Activated CD4-positive, alpha-beta T cell treated with anti-CD3 and anti-CD28 coated beads, Interleukin-2, amount 50 U/mL, for 1 hour (primary cell): ENCODE measurements around the gene RNU6-9.
"Not testable (repeated sequence)": the region's sequence is repeated elsewhere in the genome, so short reads cannot be mapped to it uniquely, and the experiment has no call there.

Experiments used
- DNase-seq: peaks from one replicate; pipeline ENCODE4 v3.0.0-alpha.2; 2020

RNU6-9 gene

DNA sequence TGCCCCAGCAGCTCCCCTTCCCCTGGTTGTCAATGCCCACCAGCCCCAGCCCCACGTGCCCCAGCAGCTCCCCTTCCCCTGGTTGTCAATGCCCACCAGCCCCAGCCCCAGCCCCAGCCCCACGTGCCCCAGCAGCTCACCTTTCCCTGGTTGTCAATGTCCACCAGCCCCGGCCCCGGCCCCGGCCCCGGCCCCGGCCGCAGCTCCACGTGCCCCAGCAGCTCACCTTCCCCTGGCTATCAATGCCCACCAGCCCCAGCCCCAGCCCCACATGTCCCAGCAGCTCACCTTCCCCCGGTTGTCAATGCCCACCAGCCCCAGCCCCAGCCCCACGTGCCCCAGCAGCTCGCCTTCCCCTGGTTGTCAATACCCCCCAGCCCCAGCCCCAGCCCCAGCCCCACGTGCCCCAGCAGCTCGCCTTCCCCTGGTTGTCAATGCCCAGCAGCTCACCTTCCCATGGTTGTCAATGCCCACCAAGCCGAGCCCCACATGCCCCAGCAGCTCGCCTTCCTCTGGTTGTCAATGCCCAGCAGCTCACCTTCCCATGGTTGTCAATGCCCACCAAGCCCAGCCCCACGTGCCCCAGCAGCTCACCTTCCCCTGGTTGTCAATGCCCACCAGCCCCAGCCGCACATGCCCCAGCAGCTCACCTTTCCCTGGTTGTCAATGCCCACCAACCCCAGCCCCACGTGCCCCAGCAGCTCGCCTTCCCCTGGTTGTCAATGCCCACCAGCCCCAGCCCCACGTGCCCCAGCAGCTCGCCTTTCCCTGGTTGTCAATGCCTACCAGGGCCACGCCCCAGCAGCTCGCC lies 14.3 kb upstream of the RNU6-9 start:
- not testable (repeated sequence) for DNase-seq

DNA sequence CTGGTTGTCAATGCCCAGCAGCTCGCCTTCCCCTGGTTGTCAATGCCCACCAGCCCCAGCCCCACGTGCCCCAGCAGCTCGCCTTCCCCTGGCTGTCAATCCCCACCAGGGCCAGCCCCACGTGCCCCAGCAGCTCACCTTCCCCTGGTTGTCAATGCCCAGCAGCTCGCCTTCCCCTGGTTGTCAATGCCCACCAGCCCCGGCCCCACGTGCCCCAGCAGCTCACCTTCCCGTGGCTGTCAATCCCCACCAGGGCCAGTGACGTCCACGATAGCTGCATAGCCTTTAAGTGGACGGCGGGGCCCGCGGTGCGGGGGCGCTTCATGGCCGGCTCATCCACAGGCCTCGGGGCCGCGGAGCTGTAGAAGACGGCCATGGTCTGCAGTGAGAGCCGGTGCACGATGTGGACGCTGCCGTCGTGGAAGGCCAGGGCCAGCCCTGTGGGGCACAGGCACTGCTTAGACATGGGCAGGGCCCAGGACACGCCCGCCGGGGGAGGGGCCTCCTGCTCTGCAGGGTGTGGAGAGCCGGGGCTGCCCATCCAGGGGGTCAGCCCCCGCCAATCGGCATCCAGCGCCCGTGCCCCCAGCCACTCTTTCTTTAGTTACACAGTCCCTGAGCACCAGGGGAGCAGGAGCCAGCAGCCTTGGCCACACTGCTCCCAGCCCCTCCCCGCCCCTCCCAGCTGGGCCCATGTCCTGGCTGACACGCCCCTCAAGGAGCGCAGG lies 13.4 kb upstream of the RNU6-9 start:
- no peak for DNase-seq

DNA sequence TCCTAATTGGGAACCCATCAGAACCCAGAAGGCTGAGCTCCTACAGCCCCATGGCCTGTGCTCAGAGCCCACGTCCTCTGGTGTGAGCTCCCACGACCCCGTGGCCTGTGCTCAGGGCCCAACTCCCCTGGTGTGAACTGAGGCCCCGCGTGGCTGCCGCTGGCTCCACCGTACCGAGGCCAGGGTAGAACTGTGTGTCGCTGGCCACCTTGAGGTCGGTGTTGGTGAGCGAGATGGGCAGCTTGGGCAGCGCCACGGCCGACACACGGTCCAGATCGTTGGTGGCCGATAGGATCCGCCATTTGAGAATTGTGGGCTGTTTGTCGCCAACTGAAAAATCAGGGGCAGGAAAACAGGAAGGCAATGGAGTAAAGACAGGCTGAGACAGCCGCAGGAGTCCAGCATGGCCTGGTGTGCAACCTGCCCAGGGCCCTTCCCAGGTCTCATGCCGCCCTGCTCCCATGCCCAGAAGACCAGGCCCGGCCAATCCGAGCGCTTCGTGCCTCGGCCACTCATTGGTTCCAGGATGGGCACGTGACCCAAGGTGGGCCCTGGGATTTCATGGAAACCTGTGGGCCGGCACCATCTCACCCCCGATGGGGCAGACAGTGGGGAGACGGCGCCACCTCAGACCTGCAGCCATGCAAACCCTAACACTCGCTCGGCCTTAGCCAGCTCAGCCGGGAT lies 11.8 kb upstream of the RNU6-9 start:
- no peak for DNase-seq

DNA sequence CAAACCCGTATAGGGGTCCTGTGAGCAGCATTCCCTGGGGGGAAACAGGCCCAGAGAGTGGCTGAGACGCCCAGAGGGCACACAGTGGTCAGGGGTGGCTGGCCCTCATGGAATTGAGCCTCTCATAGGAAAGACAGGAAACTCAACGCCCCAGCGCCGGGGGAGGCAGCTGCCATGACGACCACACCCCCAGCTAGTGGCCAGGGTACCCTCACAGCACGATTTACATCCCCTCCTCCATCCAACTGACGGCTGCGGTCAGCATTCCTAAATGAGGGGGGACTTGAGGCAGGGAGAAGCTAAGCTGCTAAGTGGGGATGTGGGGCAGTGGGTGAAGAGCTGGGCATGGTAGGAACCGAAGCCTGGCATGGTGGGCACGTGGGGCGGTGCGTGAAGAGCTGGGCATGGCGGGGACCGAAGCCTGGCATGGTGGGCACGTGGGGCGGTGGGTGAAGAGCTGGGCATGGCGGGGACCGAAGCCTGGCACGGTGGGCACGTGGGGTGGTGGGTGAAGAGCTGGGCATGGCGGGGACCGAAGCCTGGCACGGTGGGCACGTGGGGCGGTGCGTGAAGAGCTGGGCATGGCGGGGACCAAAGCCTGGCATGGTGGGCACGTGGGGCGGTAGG lies 10.3 kb upstream of the RNU6-9 start:
- no peak for DNase-seq

DNA sequence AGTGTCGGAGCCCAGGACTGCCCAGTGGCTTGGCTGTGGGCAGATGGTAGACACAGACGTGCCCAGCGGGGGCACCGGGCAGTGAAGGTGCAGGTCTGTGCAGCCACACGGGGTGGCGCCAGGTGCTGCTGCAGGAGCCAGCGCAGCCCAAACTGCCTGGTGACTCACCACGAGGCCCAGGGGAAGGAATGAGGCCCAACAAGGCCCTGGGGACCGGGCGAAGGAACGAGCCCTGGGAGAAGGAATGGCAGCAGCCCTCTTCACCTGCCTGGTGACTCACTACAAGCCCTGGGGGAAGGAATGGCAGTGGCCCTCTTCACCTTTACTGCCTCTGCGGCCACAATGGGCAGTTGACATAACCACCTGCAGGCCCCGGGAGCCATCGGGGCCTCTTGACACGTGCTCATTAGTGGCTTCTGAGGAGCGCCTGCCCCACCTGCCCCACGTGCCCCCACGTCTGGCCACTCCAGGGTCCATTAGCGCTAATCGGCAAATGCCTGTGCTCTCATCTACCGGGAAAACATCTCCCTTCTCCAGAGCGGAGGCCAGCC lies 9.5 kb upstream of the RNU6-9 start:
- DNase-seq: no peak

DNA sequence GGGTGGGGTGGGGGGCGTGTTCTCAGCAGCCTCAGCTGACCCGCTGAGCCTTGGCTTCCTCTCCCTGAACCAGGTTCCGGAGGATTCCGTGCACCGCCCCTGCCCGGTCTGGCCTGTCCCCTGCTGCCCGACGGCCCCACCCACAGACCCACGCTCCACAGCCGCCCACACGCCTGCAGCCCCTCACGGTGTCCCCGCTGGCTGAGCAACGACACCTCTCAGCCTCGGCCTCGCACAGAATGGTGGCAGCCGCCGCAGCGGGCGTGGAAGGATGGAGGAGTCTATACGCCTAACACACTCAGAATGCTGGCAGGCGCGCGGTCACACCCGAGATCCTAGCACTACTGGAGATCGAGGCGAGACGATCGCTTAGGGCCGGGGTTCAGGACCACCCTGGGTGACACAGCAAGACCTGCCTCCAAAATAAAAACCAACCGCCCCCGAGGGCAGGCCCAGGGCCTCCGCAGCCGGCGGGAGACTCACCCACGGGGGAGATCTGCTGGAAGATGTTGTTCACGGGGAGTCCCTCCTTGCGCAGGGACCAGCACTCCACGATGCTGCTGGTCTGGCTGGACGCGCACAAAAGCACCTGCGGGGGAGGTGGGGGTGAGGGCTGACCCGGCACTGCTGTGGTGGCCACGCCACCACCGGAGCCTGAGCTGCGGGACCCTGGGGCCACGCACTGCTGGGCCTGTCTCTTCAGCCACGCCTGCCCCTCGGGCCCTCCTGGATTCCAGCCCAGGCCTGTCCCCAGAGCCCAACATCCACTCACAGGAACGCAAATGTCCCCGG lies 8.7 kb upstream of the RNU6-9 start:
- no peak for DNase-seq

DNA sequence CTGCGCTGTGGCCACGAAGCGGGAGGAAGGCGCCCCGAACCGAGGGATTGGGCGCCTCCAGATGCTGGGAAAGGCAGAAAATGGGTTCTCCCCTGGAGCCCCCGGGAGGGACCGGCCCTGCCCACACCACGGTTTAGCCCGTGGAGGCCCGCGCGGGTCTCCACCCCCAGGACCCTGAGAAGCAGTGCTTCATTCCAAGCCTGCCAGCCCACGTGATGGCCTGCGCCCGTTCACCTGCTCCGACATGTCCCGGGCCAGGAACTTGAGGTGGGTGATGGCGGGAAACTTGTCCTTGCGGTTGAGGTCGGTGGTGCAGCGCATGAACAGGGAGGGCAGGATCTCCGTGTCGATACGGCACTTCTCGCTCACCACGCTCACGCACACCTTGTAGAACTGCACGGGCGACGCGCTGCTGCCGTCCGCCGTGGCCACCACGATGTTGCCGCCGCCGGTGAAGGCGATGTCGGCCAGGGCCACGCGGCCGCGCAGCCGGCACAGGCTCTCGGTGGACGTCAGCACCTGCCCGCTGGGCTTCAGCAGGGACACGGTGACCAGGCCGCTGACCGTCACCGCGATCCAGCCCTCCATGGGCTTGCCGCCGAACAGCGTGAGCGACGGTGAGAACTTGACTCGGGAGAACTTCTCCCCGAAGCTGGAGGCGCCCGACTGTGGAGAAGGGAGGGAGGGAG lies 7.6 kb upstream of the RNU6-9 start:
- no peak for DNase-seq

DNA sequence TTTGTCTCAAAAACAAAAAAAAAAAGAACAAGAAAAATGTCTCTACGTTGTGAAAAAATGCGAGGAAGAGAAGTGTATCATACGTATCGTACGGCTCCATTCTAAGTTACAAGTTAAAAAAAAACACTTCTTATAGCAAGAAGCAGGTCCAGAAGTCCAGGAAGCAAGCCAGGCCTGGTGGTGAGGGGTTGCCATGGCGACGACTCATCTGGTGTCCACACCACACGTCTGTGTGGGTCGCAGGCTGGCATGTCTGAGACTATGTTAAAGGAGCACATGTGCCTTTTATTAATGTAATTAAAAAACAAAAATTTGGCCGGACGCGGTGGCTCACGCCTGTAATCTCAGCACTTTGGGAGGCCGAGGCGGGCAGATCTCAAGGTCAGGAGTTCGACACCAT lies 6.2 kb upstream of the RNU6-9 start:
- no peak for DNase-seq

DNA sequence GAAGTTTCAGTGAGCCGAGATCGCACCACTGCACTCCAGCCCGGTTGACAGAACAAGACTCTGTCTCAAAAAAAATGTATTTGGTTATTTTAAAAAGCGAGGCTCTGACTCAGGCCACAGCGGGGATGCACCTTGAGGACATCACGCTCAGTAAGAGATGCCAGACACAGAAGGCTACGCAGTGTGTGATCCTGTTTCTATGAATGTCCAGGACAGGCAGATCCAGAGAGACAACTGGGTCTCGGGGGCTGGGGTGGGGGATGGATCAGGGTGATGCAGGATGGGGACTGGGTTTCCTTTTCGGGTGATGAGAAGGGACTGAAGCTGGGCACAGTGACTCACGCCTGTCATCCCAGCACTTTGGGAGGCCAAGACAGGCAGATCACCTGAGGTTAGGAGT lies 5.7 kb upstream of the RNU6-9 start:
- DNase-seq: no peak

DNA sequence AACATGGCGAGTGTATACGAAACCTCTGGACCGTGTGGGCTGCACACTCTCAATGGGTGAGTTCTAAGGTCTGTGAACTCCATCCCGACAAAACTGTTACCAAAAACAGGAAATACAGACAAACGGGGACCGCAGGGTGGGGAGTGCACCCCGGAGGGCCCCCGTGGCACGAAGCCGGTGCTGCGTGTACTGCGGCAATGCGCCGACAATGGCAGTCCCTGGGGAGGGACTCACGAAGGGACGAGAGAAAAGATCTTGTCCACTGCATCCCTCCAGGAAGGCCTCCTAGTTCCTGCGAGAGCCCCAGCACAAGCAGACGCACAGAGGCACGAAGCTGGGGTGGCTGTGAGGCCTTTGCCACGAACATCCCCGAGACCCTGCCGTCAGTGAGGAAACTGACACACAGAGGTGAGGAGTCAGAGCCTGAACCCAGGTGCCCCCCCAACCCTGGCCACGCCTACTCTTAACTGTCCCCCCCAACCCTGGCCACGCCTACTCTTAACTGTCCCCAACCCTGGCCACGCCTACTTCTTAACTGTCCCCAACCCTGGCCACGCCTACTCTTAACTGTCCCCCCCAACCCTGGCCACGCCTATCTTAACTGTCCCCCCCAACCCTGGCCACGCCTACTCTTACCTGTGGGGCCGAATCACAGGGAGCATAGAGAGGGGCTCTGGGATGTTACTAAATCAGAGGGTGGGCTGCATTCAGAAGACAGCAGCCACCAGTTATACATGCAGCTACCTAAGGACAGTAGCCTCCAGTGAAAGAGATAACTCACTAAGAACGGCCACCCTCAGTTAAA lies 4.5 kb upstream of the RNU6-9 start:
- peak; percentile 56 for DNase-seq

DNA sequence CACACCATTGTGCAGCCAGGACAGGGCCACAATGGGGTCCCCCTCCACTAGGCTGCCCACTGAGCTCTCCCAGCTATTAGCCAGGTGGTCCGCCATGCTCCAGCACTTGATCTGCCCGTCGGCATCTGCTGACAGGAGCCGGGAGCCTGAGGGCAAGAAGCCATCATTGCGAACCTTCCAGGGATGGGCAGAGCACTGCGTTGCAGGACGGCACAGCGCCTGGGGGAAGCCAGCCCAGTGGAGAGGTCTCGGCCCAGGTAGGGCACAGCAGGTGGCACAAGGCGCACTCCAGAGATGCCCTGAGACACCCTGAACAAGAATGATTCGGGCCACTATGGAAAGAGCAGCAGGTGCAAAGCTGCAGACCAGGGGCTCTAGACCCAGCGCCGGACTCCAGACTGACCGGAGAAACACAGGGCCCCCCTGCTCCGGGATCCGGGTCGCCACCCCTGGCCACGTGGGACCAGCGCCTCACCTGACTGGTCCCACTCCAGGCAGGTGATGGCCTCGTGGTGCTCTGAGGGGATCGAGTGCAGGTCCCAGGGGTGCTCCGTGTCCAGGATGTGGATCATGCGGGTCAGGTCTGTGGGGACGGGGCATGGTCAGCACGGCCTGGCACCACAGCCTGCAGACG lies 3.5 kb upstream of the RNU6-9 start:
- no peak for DNase-seq

DNA sequence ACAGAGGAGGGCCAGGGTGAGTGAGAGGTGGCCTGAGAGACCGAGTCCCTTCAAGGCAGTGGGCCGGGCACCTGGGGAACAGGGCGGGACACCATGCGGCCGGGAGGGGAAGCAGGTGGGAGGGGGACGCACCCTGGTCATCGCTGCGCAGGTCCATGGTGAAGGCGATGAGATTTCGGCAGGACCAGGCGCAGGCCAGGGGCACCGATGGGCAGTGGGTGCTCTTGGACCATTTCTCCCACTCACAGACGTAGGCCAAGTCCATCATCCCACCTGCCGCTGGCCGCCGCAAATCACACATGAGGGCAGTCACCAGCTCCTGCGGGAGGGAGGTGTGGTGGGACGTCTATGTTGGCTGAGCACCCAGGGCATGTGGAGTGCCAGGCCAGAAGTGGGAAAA lies 2.5 kb upstream of the RNU6-9 start:
- DNase-seq: no peak

DNA sequence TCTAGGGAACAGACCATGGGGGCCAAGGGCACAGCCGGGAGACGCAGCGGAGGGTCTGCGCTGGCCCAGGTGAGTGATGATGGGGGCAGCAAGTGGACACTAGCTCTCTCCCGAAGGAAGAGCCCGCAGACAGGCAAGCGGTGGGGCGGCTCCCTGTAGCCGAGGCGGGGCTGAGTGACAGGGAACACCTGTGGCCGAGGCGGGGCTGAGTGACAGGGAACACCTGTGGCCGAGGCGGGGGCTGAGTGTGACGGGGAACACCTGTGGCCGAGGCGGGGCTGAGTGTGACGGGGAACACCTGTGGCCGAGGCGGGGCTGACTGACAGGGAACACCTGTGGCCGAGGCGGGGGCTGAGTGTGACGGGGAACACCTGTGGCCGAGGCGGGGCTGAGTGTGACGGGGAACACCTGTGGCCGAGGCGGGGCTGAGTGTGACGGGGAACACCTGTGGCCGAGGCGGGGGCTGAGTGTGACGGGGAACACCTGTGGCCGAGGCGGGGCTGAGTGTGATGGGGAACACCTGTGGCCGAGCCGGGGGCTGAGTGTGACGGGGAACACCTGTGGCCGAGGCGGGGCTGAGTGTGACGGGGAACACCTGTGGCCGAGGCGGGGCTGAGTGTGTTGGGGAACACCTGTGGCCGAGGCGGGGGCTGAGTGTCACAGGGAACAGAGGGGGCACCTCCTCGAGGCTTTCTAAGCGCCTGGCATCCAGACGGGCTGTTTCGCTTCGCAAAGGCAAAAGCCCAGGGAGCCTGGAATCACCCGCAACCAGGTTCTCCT lies 1.7 kb upstream of the RNU6-9 start:
- not testable (repeated sequence) for DNase-seq

DNA sequence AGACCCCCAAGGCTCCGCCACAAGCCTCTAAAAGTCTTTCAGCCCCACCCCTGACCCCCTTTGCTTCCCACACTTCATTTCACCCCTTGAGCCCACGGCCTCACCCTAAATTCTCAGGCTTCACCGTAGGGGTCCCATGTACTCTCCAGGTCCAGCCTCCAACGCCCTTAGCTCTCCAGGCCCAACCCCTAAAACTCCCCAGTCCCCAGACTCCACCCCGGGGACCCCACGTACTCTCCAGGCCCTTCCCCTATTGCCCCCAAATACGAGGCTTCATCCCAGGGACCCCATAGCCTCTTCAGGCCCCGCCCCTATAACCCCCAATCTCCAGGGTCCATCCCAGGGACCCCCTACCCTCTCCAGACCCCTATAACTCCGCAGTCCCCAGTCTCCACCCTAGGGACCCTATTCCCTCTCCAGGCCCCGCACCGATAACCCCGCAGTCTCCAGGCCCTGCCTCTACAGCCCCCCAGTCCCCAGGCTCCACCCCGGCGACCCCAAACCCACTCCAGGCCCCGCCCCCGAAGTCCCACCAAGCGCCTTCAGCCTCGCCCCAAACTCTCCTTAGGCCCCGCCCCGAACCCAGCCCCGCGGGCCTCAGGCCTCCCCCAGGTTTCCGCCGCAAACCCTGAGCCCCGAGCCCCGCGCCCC lies 916 bp upstream of the RNU6-9 start:
- DNase-seq: no peak

DNA sequence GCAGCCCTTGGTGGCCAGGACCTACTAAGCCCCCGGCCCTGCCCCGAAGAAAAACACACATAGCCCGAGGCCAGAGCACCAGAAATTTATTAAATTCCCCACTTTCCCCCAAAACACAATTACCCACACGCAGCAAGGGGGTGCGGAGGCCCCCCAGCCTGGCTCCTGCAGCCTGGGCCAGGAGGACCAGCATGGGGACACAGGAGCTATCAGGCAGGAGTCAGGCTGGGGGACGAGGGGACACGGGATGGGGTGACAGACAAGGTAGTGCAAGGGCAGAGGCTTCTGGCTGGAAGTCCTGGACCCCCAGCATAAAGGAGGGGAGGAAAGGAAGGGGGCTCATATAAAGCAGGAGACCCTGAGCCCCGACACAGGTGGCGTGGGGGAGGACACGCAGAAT lies 3.1 kb downstream of the RNU6-9 start:
- DNase-seq: no peak

DNA sequence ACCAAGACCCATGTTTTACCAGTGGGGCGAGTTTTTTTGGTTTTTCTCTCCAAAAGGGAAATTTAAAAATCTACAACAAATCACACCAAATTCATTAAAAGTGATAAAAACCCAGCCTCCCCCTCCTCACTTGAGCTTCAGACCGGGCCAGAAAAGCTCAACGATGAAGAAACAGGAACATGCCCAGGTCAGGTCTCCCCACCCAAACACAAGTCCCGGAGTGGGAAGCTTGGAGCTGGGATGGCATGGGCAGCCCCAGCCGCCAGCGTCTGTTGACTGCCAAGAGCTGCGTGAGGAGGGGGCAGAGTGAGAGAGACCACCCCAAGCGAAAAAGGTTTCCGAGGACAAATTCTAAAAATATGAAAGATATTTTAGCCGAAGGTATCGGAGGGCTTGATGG lies 3.7 kb downstream of the RNU6-9 start:
- DNase-seq: no peak

DNA sequence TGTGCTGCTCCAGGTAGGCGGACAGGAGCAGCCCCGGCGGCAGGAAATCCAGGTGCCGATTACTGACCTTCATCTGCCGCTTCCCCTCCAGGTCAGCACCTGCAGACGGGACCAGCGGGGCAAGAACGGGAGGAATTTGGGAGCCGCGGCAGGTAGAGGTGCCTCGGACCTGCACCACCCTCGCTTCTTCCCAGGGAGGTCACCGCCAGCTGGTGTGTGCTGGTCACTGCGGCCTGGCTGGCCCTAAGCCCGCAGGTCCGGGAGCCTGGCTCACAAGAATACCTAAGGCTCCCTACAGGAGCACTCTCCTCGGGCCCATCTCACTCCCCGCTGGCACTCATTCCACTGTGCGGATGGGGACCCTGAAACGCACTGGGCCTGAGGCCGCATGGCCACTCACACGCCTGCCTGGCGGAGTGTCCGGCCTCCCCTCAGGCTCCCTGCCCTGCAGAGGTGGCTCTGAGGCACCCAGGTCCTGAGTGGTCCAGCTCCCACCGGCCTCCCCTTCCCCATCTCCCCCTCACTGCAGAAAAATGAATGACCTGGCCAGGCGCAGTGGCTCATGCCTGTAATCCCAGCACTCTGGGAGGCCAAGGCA lies 4.3 kb downstream of the RNU6-9 start:
- DNase-seq: no peak

DNA sequence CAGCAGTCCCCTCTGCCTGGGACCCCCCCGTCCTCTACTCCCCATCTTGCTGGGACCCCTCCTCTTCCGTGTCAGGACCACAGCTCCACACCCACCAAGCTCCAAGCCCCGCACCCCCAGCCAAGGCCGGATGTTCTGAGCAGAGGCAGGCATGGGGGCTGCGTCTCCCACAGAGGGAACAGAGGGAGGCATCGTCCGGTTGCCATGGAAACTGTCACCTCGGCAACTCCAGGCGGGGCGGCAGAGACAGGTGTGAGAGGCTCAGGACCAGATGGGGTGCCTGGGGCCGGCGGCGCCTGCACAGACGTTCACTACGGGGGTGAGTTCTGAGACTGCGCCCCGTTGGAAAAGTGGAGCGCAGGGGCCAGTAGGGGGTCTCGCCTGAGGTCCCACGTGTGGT lies 5.4 kb downstream of the RNU6-9 start:
- peak; percentile 41 for DNase-seq
